ENCODE measurements around the gene UBE2K. TPM values are rescaled to one million over a fixed set of nuclear protein-coding genes. Genes with fewer than 3 reads are reported as not detected.

UBE2K gene
- total and polyA plus RNA-seq, 2 of the 13 experiments (the other 11 are each of a cell fraction or from before 2014, with no cell fraction given), result 36.2 to 81.0 TPM

DNA sequence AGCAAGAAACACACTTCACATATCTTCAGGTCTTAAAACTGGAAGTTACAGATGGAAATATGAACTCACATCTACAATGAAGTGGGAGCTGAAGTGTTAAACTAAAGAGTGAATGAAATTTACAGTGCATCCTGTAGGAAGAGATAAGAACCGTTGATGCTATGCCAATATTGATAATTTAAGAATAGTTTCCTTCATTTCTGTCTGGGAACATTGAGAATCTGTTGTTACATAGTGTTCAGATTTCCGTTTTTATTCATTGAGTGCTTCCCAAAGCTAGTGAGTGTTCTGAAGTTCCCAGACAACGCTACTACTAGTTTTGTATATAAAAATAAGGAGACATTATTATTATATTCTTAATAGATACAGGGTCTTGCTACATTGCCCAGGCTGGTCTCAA lies 52.3 kb downstream of the UBE2K start:
- Histone ChIP-seq H4K20me1 (ENCODE audit: insufficient read depth, low read length) (no peaks in the 10 kb centered on the region), H3K9me3 (ENCODE audit: low read length) (no peaks in the 10 kb centered on the region), H3K4me1 (ENCODE audit: insufficient read depth, low read length) (no peaks in the 10 kb centered on the region), H3K4me2 (ENCODE audit: low read depth, low read length) (no peak overlapping the region), H3K36me3 (replicated peaks in 1 of 2; ENCODE audit: control insufficient read depth in 1 of 2, insufficient read depth in 2 of 2, low read length in 2 of 2) (peaks cover 9 to 45% of the 10 kb centered on the region in 2 experiments; a peak in 4 of 5 replicates), H2AFZ (ENCODE audit: low read length) (no peak overlapping the region), H3K27me3 (ENCODE audit: control insufficient read depth in 1 of 2, insufficient read depth in 2 of 2, low read length in 2 of 2) (no peaks in the 10 kb centered on the region), H3K79me2 (ENCODE audit: insufficient read depth, low read length) (peaks cover 2% of the 10 kb centered on the region), H3K27ac (ENCODE audit: extremely low read length, insufficient read depth, low read length) (no peak overlapping the region), H3K4me3 (replicated peaks in 1 of 3; ENCODE audit: insufficient read depth in 1 of 3, low read depth in 2 of 3, low read length in 3 of 3) (no peak overlapping the region), H3K9ac (ENCODE audit: insufficient read depth, low read depth, low read length) (no peak overlapping the region)
- in situ Hi-C loops (cut with HindIII; ENCODE audit: extremely low pct_ligation_motif_present, low pct_unique_long_range_greater_than_20kb) (no loop called here), intact Hi-C loops (cut with micrococcal nuclease; ENCODE audit: unreplicated experiment) (no loop called here)
- 83% methylated on average over 3 of the region's 3 CpGs for WGBS (ENCODE audit: low lambda C conversion rate)
- no peak for ATAC-seq
- no peak for DNase-seq (ENCODE audit: low spot score)
- BruUV-seq (replicated peaks), result no TSS peak
- no peak for TF ChIP-seq YEATS2 (CRISPR knock-in tag; IDR thresholded peaks at IDR 0.05; ENCODE audit: borderline replicate concordance)
- no peak for TF ChIP-seq THAP11 (CRISPR knock-in tag; IDR thresholded peaks at IDR 0.05)
- no peak for TF ChIP-seq ZSCAN29 (CRISPR knock-in tag; conservative IDR thresholded peaks at IDR 0.05)
- no peak for TF ChIP-seq JUND (CRISPR knock-in tag; IDR thresholded peaks at IDR 0.05)
- TF ChIP-seq, protein P1, sequence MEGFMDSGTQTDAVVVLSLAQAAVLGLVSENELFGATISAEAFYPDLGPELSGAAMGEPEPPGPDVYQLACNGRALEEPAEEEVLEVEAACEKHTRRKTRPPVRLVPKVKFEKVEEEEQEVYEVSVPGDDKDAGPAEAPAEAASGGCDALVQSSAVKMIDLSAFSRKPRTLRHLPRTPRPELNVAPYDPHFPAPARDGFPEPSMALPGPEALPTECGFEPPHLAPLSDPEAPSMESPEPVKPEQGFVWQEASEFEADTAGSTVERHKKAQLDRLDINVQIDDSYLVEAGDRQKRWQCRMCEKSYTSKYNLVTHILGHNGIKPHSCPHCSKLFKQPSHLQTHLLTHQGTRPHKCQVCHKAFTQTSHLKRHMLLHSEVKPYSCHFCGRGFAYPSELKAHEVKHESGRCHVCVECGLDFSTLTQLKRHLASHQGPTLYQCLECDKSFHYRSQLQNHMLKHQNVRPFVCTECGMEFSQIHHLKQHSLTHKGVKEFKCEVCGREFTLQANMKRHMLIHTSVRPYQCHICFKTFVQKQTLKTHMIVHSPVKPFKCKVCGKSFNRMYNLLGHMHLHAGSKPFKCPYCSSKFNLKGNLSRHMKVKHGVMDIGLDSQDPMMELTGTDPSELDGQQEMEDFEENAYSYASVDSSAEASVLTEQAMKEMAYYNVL (CRISPR knock-in tag; IDR thresholded peaks at IDR 0.05; ENCODE audit: borderline replicate concordance), result no peak
- TF ChIP-seq TCF7 (IDR thresholded peaks at IDR 0.05; ENCODE audit: low read depth), result no peak
- TF ChIP-seq CHD4 (IDR thresholded peaks at IDR 0.05; ENCODE audit: borderline replicate concordance, low read length), result no peak
- TF ChIP-seq ZSCAN20 (CRISPR knock-in tag; IDR thresholded peaks at IDR 0.05; ENCODE audit: borderline replicate concordance), result no peak
- no peak for TF ChIP-seq FOXP1 (IDR thresholded peaks at IDR 0.05)
- TF ChIP-seq FOXP1 (CRISPR knock-in tag; IDR thresholded peaks at IDR 0.05), result no peak
- no peak for FAIRE-seq
- ChIA-PET CTCF (ENCODE audit: low intra/inter-chr PET ratio, low total read pairs) (no interaction called here), POLR2A (no interaction called here)

Measured in HepG2 (cell line).